ENCODE measurements around the gene HAT1.
"Not testable (repeated sequence)": the region's sequence is repeated elsewhere in the genome, so short reads cannot be mapped to it uniquely, and the experiment has no call there.

The HAT1 gene

GRCh38 chr2:171922230-171923022 lies at the start of gene HAT1:
Gene HAT1 (plus strand): TSS chr2:171922461. CDS start chr2:171922501, 40 bp downstream.
- peak; percentile 93 to 98 (median 96) for DNase-seq (ENCODE audit: low read depth in 2 of 3, low spot score in 2 of 3)

- DNase-seq (ENCODE audit: low read depth in 2 of 3, low spot score in 2 of 3): no peak
Observed at GRCh38 chr2:171874517-171874916, 47.7 kb upstream of the HAT1 start.

GRCh38 chr2:171874963-171875362 lies 47.3 kb upstream of the HAT1 start:
- no peak for DNase-seq (ENCODE audit: low read depth in 2 of 3, low spot score in 2 of 3)

GRCh38 chr2:171878481-171878993 lies 43.7 kb upstream of the HAT1 start:
- no peak for DNase-seq (ENCODE audit: low read depth in 2 of 3, low spot score in 2 of 3)

- no peak for DNase-seq (ENCODE audit: low read depth in 2 of 3, low spot score in 2 of 3)
Observed at GRCh38 chr2:171879865-171880264, 42.4 kb upstream of the HAT1 start.

GRCh38 chr2:171880774-171881173 lies 41.5 kb upstream of the HAT1 start:
- DNase-seq (ENCODE audit: low read depth in 2 of 3, low spot score in 2 of 3): no peak

- no peak for DNase-seq (ENCODE audit: low read depth in 2 of 3, low spot score in 2 of 3)
Observed at GRCh38 chr2:171882089-171882769, 40.0 kb upstream of the HAT1 start.

GRCh38 chr2:171883275-171883893 lies 38.9 kb upstream of the HAT1 start:
- no peak for DNase-seq (ENCODE audit: low read depth in 2 of 3, low spot score in 2 of 3)

- no peak for DNase-seq (ENCODE audit: low read depth in 2 of 3, low spot score in 2 of 3)
Observed at GRCh38 chr2:171889333-171889732, 32.9 kb upstream of the HAT1 start.

- DNase-seq (ENCODE audit: low read depth in 2 of 3, low spot score in 2 of 3): no peak
Observed at GRCh38 chr2:171889808-171890207, 32.5 kb upstream of the HAT1 start.

- no peak for DNase-seq (ENCODE audit: low read depth in 2 of 3, low spot score in 2 of 3)
Observed at GRCh38 chr2:171893196-171893823, 29.0 kb upstream of the HAT1 start.

- peak; percentile 41 to 58 (median 44) for DNase-seq (ENCODE audit: low read depth in 2 of 3, low spot score in 2 of 3)
Observed at GRCh38 chr2:171893824-171894611, 28.2 kb upstream of the HAT1 start, which contains the start of gene SLC25A12. Gene SLC25A12 (minus strand): TSS chr2:171894244. CDS start chr2:171894214, 30 bp downstream.

- DNase-seq (ENCODE audit: low read depth in 2 of 3, low spot score in 2 of 3): no peak
Observed at GRCh38 chr2:171894612-171894947, 27.7 kb upstream of the HAT1 start.

- DNase-seq (ENCODE audit: low read depth in 2 of 3, low spot score in 2 of 3): no peak
Observed at GRCh38 chr2:171895786-171896185, 26.5 kb upstream of the HAT1 start.

- DNase-seq (ENCODE audit: low read depth in 2 of 3, low spot score in 2 of 3): not testable (repeated sequence)
Observed at GRCh38 chr2:171899623-171900282, 22.5 kb upstream of the HAT1 start.

GRCh38 chr2:171902840-171903420 lies 19.3 kb upstream of the HAT1 start:
- no peak for DNase-seq (ENCODE audit: low read depth in 2 of 3, low spot score in 2 of 3)

- no peak for DNase-seq (ENCODE audit: low read depth in 2 of 3, low spot score in 2 of 3)
Observed at GRCh38 chr2:171908235-171908634, 14.0 kb upstream of the HAT1 start.

- DNase-seq (ENCODE audit: low read depth in 2 of 3, low spot score in 2 of 3): no peak
Observed at GRCh38 chr2:171909266-171909665, 13.0 kb upstream of the HAT1 start.

- DNase-seq (ENCODE audit: low read depth in 2 of 3, low spot score in 2 of 3): no peak
Observed at GRCh38 chr2:171910494-171910893, 11.8 kb upstream of the HAT1 start.

- DNase-seq (ENCODE audit: low read depth in 2 of 3, low spot score in 2 of 3): no peak
Observed at GRCh38 chr2:171913517-171913916, 8.7 kb upstream of the HAT1 start.
